ENCODE measurements around the gene CEL. TPM values are rescaled to one million over a fixed set of nuclear protein-coding genes. Genes with fewer than 3 reads are reported as not detected.

Gene CEL
- total RNA-seq, 4 donors from 2014 or later, result 0.27 to 0.46 (median 0.33) TPM; not detected in 1

DNA sequence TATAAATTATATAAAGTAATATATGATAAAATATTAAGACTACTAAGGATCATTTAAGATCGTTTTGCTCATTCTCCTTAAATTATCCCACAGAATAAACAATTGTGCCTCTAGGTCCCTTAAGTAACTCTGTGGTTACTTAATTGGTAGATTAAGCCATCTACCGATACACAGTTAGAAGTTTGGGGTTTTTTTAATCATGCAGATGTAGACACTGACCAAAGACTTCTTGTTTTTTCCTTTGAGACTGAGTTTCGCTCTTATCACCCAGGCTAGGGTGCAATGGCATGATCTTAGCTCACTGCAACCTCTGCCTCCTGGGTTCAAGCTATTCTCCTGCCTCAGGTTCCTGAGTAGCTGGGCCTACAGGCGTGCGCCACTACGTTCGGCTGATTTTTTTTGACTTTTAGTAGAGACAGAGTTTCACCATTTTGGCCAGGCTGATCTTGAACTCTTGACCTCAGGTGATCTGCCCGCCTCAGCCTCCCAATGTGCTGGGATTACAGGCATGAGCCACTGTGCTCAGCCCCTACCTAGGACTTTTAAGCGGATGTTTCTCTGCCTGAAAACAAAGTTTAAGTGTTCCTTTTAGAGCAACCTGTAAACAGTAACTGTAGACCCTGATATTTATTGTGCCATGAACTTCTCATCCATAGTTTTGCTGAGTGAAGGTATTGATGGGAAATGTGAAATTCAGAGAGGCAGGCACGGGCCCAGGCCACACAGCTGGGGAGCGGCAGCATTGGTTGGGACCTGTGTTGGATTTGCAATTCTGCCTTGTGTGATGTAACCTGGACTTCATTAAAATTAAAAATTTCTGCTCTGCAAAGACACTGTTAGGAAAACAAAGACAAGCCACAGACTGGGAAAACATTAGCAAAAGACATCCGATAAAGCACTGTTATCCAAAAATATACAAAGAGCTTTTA lies 11.6 kb downstream of the CEL start:
- 87 to 88% methylated on average over 12 of the region's 12 CpGs for WGBS, 2 donors
- intact Hi-C loops (cut with DNase I), result no loop called here
- no peak overlapping the region for H3K4me3 ChIP-seq (replicated peaks in 1 of 3)
- TF ChIP-seq, protein P1, sequence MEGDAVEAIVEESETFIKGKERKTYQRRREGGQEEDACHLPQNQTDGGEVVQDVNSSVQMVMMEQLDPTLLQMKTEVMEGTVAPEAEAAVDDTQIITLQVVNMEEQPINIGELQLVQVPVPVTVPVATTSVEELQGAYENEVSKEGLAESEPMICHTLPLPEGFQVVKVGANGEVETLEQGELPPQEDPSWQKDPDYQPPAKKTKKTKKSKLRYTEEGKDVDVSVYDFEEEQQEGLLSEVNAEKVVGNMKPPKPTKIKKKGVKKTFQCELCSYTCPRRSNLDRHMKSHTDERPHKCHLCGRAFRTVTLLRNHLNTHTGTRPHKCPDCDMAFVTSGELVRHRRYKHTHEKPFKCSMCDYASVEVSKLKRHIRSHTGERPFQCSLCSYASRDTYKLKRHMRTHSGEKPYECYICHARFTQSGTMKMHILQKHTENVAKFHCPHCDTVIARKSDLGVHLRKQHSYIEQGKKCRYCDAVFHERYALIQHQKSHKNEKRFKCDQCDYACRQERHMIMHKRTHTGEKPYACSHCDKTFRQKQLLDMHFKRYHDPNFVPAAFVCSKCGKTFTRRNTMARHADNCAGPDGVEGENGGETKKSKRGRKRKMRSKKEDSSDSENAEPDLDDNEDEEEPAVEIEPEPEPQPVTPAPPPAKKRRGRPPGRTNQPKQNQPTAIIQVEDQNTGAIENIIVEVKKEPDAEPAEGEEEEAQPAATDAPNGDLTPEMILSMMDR (IDR thresholded peaks at IDR 0.05), result no peak
- no peak for TF ChIP-seq POLR2A (IDR thresholded peaks at IDR 0.05)
- no peak overlapping the region for H3K27ac ChIP-seq
- no peaks in the 10 kb centered on the region for H3K36me3 ChIP-seq
- H3K4me1 ChIP-seq, result no peaks in the 10 kb centered on the region
- DNase-seq, result no peak
- no peaks in the 10 kb centered on the region for H3K27me3 ChIP-seq
- H3K9me3 ChIP-seq, result no peaks in the 10 kb centered on the region

DNA sequence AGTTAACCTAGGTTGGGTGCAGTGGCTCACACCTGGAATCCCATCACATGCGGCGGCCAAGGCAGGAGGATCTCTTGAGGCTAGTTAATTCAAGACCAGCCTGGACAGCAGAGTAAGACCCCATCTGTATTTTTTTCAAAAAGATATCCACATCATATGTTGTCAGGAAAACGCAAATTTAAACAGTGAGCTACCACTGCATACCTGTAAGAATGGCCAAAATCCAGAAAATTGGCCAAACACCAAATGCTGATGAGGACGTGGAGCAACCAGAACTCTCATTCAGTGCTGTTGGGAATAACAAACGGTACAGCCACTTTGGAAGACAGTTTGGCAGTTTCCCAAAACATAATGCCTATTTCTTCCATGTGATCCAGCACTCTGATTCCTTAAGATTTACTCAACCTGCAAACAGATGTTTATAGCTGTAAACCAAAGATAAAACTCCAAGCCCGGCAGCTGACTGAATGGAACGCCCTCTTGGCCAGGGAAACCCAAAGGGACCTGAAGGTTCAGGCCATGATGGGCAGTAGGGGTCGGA lies 12.4 kb downstream of the CEL start:
- Histone ChIP-seq H3K4me1 (no peaks in the 10 kb centered on the region), H3K9me3 (no peaks in the 10 kb centered on the region), H3K36me3 (no peaks in the 10 kb centered on the region), H3K27me3 (no peaks in the 10 kb centered on the region), H3K27ac (no peak overlapping the region), H3K4me3 (replicated peaks in 1 of 3) (no peak overlapping the region)
- DNase-seq, result no peak
- 68 to 70% methylated on average over 8 of the region's 8 CpGs for WGBS, 2 donors
- intact Hi-C loops (cut with DNase I), result no loop called here
- TF ChIP-seq POLR2A (IDR thresholded peaks at IDR 0.05), result no peak
- TF ChIP-seq, protein P1 (IDR thresholded peaks at IDR 0.05), result no peak

DNA sequence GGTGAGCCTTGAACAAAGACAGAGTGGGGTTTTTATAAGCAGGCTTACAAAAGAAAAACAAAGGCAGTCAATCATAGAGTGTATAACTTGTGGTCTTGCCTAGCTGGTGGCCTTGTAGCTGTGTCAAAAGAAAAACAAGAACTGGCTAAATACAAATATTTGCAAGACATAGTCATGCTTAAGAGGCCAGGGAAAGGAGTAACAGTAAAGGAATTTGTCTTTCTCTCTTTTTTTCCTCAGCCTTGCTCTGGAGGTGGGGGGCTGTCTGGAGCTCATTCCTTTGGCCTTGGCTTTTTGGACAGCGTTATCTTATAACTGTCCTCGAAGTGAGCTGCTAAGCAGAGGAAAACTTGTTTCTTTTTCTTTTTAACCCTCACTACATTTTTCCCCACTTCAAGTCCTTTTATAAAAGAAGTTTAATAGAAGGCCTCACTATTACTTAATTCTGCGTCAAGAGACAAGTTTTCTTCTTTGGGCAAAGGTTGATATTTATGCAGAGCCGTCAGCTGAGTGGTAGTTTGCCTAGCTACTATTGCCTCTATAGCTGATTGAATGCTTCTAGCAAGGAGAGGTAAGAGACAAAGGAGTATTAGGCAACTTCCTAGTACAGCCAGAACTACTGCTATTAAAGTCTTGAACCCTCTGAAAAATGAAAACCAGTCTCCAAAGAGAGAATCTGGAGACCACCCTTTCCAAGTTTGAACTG lies 14.3 kb downstream of the CEL start:
- intact Hi-C loops (cut with DNase I), result no loop called here
- Histone ChIP-seq H3K27ac (no peak overlapping the region), H3K4me3 (replicated peaks in 1 of 3) (no peak overlapping the region), H3K27me3 (no peaks in the 10 kb centered on the region), H3K9me3 (no peaks in the 10 kb centered on the region), H3K36me3 (no peaks in the 10 kb centered on the region), H3K4me1 (no peaks in the 10 kb centered on the region)
- 49 to 61% methylated on average over 4 of the region's 4 CpGs for WGBS, 2 donors
- no peak for DNase-seq
- TF ChIP-seq, protein P1 (IDR thresholded peaks at IDR 0.05), result no peak
- TF ChIP-seq POLR2A (IDR thresholded peaks at IDR 0.05), result no peak

DNA sequence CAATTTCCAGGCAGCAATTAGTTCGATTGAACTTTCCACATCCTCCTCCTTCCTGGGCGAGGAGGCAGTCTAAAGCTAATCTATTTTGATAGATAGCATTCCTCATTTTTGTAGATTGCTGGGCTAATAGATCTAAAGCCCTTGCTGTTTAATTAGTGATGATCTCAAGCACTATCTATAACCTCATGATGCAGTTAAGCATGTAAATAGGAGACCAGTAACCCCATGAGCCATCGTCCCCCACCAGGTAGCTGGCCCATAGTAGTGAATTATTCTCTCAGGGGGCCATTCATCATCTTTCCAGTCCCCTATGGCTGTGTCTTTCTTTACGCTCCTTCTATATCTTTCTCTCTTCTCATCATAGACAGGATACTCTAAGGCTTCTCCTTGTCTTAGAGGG lies 14.9 kb downstream of the CEL start:
- no peak overlapping the region for H3K4me3 ChIP-seq (replicated peaks in 1 of 3)
- no peaks in the 10 kb centered on the region for H3K4me1 ChIP-seq
- 90 to 93% methylated on average over 4 of the region's 4 CpGs for WGBS, 2 donors
- no peak overlapping the region for H3K27ac ChIP-seq
- intact Hi-C loops (cut with DNase I), result no loop called here
- H3K9me3 ChIP-seq, result no peaks in the 10 kb centered on the region
- TF ChIP-seq, protein P1 (IDR thresholded peaks at IDR 0.05), result no peak
- no peak for TF ChIP-seq POLR2A (IDR thresholded peaks at IDR 0.05)
- no peaks in the 10 kb centered on the region for H3K27me3 ChIP-seq
- DNase-seq, result no peak
- no peaks in the 10 kb centered on the region for H3K36me3 ChIP-seq
